Upper lobe of left lung (tissue), 6 donors: ENCODE data around the gene AVPI1. TPM values are rescaled to one million over a fixed set of nuclear protein-coding genes. Genes with fewer than 3 reads are reported as not detected.
"Not testable (repeated sequence)": the region's sequence is repeated elsewhere in the genome, so short reads cannot be mapped to it uniquely, and the experiment has no call there.

Experiments used
- ATAC-seq, 2 donors: fragments of 200-7000 bp; cut with Tn5 transposase; one replicate each; pipeline ENCODE4 v1.9.1; 2022; ENCODE audit warnings: mild to moderate bottlenecking in 2 of 2, moderate library complexity in 2 of 2; ENCODE audit not compliant: low FRiP score in 2 of 2
- DNase-seq, 2 donors: peaks; one replicate each; pipeline ENCODE4 v3.0.0-alpha.2; 2019 to 2020
- H3K27ac ChIP-seq, 4 donors: fragments of 200-600 bp; sonication (generic); one replicate each; pipeline ENCODE4 v1.5.1; 2016 to 2019
- H3K27me3 ChIP-seq, 4 donors: fragments of 200-600 bp; sonication (generic); one replicate each; pipeline ENCODE4 v1.5.1; 2017 to 2019
- H3K36me3 ChIP-seq, 4 donors: fragments of 200-600 bp; sonication (generic); one replicate each; pipeline ENCODE4 v1.5.1; 2016 to 2019
- H3K4me1 ChIP-seq, 4 donors: fragments of 200-600 bp; sonication (generic); one replicate each; pipeline ENCODE4 v1.5.1; 2018 to 2019
- H3K4me3 ChIP-seq, 4 donors: fragments of 200-600 bp; sonication (generic); one replicate each; pipeline ENCODE4 v1.5.1; 2017 to 2019; ENCODE audit warnings: mild to moderate bottlenecking in 2 of 4, moderate library complexity in 1 of 4
- H3K9me3 ChIP-seq, 4 donors: fragments of 200-600 bp; sonication (generic); one replicate each; pipeline ENCODE4 v1.5.1; 2018 to 2019
- EP300 ChIP-seq, 4 donors: sonication (generic); formaldehyde crosslinking; IDR thresholded peaks; one replicate each; pipeline ENCODE4 v1.5.1; 2017; ENCODE audit warnings: antibody characterized with exemption in 4 of 4, control low read depth in 2 of 4
- POLR2A ChIP-seq, 4 donors: fragments of 450-650 bp; IDR thresholded peaks; one replicate each; pipeline ENCODE4 v1.5.1; 2016 to 2017; ENCODE audit warnings: antibody characterized with exemption in 4 of 4, mild to moderate bottlenecking in 2 of 4
- POLR2AphosphoS5 ChIP-seq, 2 donors: sonication (generic); formaldehyde crosslinking; IDR thresholded peaks; one replicate each; pipeline ENCODE4 v1.5.1; 2017; ENCODE audit warnings: antibody characterized with exemption in 2 of 2
- WGBS, 2 donors: methylation state at CpG; one replicate each; pipeline ENCODE4 v1.1.5; 2017 to 2018; 5-methylcytosine and 5-hydroxymethylcytosine counted together
- total RNA-seq, 6 donors: library from RNA; depleted of rRNA in 4 of 6; stranded (reverse); fragments of >200 nt in 4 of 6; gene quantifications; one replicate each; pipeline versions ENCODE4 v1.1.0 to v1.2.1, GENCODE V29; 2016 to 2021
- TF ChIP-seq, protein P1 (sequence below), 6 experiments: fragments of 450-650 bp in 4 of 6; fragments of 200-600 bp in 2 of 6; sonication (generic) in 2 of 6; IDR thresholded peaks; one replicate each; pipeline ENCODE4 v1.5.1; 2016 to 2019; ENCODE audit warnings: antibody characterized with exemption in 6 of 6
- donor health status: DM: no; HTN: no; CAD: no; lungs with moderate emphysema.
- donor health status: DM: no; HTN: yes; CAD: no; lungs with severe emphysema.

The AVPI1 gene
- total RNA-seq, 6 donors from 2014 or later, result 25.2 to 62.5 (median 45.0) TPM

DNA sequence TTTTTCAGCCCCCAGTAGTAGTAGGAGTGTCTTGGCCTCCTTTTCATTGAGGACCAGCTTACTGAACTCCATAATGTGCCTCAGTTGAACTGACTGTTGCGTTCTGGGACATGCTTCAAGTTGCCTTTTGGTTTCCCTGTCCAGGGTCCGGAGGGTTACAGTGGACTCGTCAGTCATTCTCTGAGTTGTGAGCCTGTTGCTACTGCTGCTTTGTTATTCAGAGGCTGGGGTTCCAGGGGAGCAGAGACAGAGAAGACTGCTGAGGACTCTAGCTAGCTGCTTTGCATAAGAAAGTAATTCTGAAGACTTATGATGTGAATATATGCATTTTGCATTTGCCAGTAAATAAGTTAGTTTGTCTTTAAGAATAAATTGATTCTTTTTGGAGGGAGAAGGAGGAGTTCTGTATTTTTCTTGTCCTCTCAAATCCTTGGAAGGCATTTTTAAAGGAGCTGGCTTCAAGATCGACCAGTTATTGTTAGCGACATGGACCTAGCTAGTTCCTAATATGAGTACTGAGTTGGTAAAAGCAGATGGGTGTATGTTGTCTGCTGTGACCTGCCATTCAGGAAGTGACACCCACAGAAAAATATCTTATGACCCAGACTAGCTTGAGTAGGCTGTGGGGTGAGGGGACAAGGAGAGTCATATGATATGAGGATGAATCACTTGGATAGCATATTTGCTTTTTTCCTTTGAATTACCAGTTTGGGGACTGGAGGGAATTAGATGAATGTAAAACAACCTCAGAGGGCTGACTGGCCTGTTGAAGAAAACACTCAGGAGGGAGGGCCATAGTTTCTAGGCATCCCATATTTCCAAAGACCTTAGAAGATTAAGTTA lies 38.3 kb downstream of the AVPI1 start:
- ATAC-seq (peak; percentile 77 to 94), DNase-seq (peak in 1 of 2 donors; percentile 36)
- Histone ChIP-seq H3K9me3 (no peaks in the 10 kb centered on the region), H3K27me3 (no peaks in the 10 kb centered on the region), H3K4me3 (no peak overlapping the region), H3K4me1 (peaks cover 9 to 30% (median 22%) of the 10 kb centered on the region in 4 donors), H3K36me3 (peaks cover 0 to 49% (median 29%) of the 10 kb centered on the region in 4 donors), H3K27ac (peak overlapping the region; percentile 64 to 79 (median 72))
- WGBS, 2 donors, result 73 to 79% methylated on average over 3 to 5 of the region's 5 CpGs
- TF ChIP-seq POLR2A (IDR thresholded peaks at IDR 0.05), result peak in 1 of 4 donors; percentile 69
- TF ChIP-seq, protein P1, sequence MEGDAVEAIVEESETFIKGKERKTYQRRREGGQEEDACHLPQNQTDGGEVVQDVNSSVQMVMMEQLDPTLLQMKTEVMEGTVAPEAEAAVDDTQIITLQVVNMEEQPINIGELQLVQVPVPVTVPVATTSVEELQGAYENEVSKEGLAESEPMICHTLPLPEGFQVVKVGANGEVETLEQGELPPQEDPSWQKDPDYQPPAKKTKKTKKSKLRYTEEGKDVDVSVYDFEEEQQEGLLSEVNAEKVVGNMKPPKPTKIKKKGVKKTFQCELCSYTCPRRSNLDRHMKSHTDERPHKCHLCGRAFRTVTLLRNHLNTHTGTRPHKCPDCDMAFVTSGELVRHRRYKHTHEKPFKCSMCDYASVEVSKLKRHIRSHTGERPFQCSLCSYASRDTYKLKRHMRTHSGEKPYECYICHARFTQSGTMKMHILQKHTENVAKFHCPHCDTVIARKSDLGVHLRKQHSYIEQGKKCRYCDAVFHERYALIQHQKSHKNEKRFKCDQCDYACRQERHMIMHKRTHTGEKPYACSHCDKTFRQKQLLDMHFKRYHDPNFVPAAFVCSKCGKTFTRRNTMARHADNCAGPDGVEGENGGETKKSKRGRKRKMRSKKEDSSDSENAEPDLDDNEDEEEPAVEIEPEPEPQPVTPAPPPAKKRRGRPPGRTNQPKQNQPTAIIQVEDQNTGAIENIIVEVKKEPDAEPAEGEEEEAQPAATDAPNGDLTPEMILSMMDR (IDR thresholded peaks at IDR 0.05), result no peak
- peak; percentile 21 to 52 for TF ChIP-seq POLR2AphosphoS5 (IDR thresholded peaks at IDR 0.05)
- peak in 1 of 4 donors; percentile 81 for TF ChIP-seq EP300 (IDR thresholded peaks at IDR 0.05)

DNA sequence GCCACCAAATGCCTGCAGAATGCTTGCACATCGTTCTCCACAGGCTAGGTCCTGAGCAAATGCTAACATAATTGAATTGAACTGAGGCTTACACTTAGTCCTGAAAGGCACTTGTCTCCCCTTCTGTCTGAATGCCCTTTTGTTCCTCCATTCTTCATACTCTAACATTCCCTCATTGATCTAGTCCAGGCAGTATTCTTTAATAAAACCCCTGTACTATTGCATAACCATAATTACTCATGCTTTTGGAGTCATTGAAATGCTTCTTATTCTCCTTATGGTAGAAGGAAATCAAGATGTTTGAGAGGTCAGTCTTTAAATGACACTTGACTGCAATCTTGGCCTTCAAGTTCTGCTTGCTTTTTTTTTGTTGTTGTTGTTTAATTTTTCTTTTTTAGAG lies 39.5 kb downstream of the AVPI1 start:
- ATAC-seq (peak in 1 of 2 donors; percentile 63), DNase-seq (no peak)
- TF ChIP-seq POLR2AphosphoS5 (IDR thresholded peaks at IDR 0.05) (no peak), EP300 (IDR thresholded peaks at IDR 0.05) (peak in 1 of 4 donors; percentile 28)
- Histone ChIP-seq H3K27ac (peak overlapping the region in 2 of 4 donors; percentile 46 to 79), H3K27me3 (no peaks in the 10 kb centered on the region), H3K36me3 (peaks cover 0 to 36% (median 23%) of the 10 kb centered on the region in 4 donors), H3K4me3 (no peak overlapping the region), H3K4me1 (peaks cover 13 to 39% (median 25%) of the 10 kb centered on the region in 4 donors), H3K9me3 (no peaks in the 10 kb centered on the region)
- 59 to 70% methylated on average over 1 of the region's 1 CpG for WGBS, 2 donors

DNA sequence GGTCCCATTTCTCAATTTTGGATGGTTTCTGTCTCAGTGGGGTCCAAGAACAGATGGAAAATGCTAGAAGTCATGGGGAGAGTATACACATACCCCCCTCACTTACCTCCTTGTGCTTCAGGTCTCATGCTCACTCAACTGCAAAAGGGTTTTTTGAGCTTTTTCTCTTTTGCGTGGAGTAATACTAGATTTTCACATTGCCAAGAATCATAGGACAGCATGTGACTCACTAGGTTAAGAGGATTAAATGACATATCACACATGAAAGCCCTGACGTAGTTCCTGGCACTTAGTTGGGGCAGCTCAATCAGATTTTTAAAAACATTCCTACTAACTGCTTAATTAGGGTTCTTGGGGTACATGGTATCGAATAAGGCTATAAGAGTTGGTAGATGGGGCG lies 42.1 kb downstream of the AVPI1 start:
- 83 to 93% methylated on average over 4 of the region's 4 CpGs for WGBS, 2 donors
- H3K4me1 ChIP-seq, result peaks cover 25 to 46% (median 35%) of the 10 kb centered on the region in 4 donors

DNA sequence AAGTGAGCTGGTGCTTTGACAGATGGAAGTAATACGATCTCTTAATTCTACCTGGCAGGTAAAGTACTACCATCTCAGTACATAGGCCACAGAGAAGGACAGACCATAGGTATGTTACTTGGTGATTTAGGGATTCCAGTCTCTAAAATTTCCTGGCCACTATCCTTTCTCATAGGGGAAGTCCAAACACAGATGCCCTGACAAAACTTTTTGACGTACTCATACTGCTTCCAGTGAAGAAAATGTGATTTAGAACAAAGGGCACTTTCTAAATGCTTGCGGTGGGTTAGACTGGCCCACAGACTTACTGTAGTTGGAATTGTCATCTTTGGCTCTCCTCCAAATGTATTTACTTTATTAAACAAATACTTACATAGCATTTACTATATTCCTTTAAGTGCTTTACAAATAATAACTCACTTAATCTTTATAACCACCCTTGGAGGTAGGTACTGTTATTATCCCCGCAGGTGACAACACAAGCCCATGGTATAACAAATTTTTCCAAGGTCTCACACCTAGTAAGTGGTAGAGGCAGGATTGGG lies 43.5 kb downstream of the AVPI1 start:
- H3K4me1 ChIP-seq, result peaks cover 22 to 34% (median 28%) of the 10 kb centered on the region in 4 donors
- no peak overlapping the region for H3K4me3 ChIP-seq
- ATAC-seq (no peak), DNase-seq (no peak)
- H3K27me3 ChIP-seq, result no peaks in the 10 kb centered on the region
- no peaks in the 10 kb centered on the region for H3K9me3 ChIP-seq
- no peak overlapping the region for H3K27ac ChIP-seq
- TF ChIP-seq POLR2AphosphoS5 (IDR thresholded peaks at IDR 0.05) (no peak), EP300 (IDR thresholded peaks at IDR 0.05) (no peak), POLR2A (IDR thresholded peaks at IDR 0.05) (no peak)
- TF ChIP-seq, protein P1 (IDR thresholded peaks at IDR 0.05), result no peak
- WGBS, 2 donors, result 87 to 90% methylated on average over 4 of the region's 4 CpGs
- H3K36me3 ChIP-seq, result peaks cover 0 to 19% (median 8%) of the 10 kb centered on the region in 4 donors

More for the DNA sequence above, 42.1 kb downstream of the AVPI1 start:
- no peak for TF ChIP-seq POLR2AphosphoS5 (IDR thresholded peaks at IDR 0.05)
- no peak for TF ChIP-seq EP300 (IDR thresholded peaks at IDR 0.05)
- TF ChIP-seq, protein P1 (IDR thresholded peaks at IDR 0.05), result no peak
- TF ChIP-seq POLR2A (IDR thresholded peaks at IDR 0.05), result no peak
- H3K36me3 ChIP-seq, result peaks cover 0 to 19% (median 8%) of the 10 kb centered on the region in 4 donors
- H3K27me3 ChIP-seq, result no peaks in the 10 kb centered on the region
- no peak for ATAC-seq
- no peaks in the 10 kb centered on the region for H3K9me3 ChIP-seq
- DNase-seq, result no peak
- no peak overlapping the region for H3K4me3 ChIP-seq
- no peak overlapping the region for H3K27ac ChIP-seq

DNA sequence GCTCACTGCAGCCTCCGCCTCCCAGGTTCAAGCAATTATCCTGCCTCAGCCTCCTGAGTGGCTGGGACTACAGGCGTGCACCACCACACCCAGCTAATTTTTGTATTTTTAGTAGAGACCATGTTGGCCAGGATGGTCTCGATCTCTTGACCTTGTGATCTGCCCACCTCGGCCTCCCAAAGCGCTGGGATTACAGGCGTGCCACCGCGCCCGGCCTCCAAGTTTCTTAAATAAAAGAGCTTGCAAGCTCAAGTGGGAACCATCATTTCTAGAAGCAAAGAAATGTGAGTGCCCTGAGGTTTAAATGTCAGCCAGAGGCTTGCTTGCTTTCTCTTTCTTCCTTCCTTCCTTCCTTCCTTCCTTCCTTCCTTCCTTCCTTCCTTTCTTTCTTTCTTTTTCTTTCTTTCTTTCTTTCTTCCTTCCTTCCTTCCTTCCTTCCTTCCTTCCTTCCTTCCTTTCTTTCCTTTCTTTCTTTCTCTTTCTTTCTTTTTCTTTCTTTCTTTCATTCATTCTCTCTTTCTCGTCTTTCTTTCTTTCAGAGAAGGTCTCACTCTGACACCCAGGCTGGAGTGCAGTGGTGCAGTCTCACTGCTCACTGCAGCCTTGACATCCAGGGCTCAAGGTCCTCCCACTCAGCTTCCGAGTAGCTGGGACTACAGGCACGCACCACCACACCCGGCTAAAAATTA lies 44.4 kb downstream of the AVPI1 start:
- Histone ChIP-seq H3K36me3 (peaks cover 0 to 19% (median 8%) of the 10 kb centered on the region in 4 donors), H3K4me1 (peaks cover 20 to 27% (median 23%) of the 10 kb centered on the region in 4 donors), H3K4me3 (peak overlapping the region in 1 of 4 donors; percentile 96)
- peak in 1 of 2 donors; percentile 55 for DNase-seq
- not testable (repeated sequence) for H3K27me3 ChIP-seq, H3K9me3 ChIP-seq, H3K27ac ChIP-seq, ATAC-seq
- WGBS, 2 donors, result 94 to 95% methylated on average over 13 of the region's 13 CpGs
